NCI-H1105 (cell line): ENCODE measurements around the gene MAPK8.
"Not testable (repeated sequence)": the region's sequence is repeated elsewhere in the genome, so short reads cannot be mapped to it uniquely, and the experiment has no call there.

Source experiments
- DNase-seq: peaks from one replicate; lab custom pipeline; 2025; lab: John Stamatoyannopoulos, UW

Gene MAPK8

DNA sequence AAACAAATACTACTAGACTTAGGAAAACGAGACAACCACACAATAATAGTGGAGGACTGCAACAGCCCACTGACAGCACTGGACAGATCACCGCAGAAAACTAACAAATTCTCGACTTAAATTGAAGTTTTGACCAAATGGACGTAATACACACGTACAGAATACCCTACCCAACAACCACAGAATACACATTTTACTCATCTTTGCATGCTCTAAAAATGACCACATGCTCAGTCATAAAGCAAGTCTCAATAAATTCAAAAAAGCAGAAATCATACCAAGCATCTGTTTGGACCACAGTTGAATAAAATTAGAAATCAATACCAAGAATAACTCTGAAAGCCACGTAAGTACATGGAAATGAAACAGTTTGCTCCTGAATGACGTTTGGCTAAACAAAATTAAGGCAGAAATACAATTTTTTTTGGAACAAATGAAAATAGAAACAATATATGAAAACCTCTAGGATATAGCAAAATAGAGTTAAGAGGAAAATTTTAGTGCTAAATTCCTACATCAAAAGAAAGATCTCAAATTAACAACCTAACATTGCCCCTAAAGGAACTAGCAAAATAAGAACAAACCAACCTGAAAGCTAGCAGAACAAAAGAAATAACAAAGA, 30.6 kb downstream of the MAPK8 start:
- no peak for DNase-seq

DNA sequence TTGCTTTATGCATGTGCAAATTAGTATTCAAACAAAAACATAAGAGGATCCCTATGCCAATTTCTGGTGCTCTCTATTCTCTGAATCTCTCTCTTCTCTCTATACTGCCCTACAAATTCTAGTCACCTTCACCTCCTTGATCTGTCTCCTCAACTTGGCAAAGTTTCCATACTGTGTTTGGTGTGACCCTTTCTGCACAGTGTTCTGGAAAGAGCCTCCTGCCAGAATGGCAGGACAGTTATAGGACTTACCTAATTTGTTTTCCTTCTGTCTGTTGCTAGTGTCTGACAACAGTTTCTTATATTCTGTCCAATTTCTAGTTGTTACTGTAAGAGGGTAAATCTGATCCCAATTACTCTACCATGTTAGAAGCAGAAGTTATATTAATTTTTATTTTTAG, 34.3 kb downstream of the MAPK8 start:
- no peak for DNase-seq

DNA sequence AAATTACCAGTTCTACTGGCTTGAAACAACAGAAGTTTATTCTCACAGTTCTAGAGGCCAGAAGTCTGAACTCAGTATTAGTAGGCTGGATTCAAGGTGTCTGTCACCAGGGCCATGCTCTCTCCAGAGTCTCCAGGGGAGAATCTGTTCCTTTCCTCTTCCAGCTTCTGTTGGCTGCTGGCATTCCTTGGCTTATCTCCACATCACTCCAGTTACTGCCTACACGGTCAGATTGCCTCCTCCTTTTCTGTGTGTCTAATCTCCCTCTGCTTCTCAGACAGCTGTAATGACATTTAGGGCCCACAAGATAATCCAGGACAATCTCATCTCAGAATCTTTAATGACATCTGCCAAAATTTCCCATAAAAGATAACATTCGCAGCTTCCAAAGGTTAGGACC, 36.6 kb downstream of the MAPK8 start:
- no peak for DNase-seq

DNA sequence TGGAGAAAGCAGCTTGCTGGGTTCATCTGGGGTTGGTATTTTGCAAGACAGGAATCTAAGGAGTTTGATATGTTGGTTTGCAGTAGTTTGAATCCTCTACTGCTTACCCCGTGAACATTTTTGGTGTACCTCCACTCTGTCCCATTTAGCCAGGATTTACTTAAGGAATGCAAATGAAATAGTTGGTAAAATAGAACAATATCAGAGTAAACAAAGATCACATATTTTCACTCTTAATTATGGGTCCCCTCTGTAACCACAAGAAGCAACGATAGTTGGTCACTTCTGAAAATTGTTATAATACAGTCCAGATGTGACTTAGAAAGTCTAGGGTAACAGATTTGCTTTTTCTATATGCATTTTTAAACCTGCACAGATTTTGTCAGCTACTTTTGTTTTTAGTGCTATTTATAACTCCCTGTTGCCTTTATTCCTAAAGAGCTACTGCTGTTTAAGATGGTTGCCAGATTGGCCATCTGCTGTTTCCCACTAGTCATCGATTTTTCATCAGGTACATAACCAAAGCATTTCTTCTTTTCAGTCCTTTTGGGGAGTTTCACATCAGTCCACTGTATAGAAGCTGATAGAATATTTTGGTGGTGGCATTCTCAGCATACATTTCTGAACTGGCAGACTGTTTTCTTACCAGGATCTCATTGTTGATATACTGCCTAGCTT, 37.6 kb downstream of the MAPK8 start:
- no peak for DNase-seq

DNA sequence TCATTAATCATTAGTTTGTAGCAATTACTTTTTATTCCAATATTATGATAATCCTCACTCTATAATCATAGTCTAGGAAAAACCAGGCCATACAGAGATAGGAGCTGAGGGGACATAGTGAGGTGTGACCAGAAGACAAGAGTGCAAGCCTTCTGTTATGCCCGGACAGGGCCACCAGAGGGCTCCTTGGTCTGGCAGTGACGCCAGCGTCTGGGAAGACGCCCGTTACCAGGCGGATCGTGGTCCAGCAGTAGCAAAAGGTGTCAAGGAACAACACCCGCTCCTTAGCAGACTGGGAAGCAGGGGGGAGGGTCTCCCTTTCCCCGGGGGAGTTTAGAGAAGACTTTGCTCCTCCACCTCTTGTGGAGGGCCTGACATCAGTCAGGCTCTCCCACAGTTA, 39.8 kb downstream of the MAPK8 start:
- not testable (repeated sequence) for DNase-seq

DNA sequence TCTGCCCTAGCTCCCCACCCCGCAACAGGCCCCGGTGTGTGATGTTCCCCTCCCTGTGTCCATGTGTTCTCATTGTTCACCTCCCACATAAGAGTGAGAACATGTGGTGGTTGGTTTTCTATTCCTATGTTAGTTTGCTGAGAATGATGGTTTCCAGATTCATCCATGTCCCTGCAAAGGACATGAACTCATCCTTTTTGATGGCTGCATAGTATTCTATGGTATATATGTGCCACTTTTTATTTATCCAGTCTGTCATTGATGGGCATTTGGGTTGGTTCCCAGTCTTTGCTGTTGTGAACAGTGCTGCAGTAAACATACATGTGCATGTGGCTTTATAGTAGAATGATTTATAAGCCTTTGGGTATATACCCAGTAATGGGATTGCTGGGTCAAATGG, 41.1 kb downstream of the MAPK8 start:
- not testable (repeated sequence) for DNase-seq

DNA sequence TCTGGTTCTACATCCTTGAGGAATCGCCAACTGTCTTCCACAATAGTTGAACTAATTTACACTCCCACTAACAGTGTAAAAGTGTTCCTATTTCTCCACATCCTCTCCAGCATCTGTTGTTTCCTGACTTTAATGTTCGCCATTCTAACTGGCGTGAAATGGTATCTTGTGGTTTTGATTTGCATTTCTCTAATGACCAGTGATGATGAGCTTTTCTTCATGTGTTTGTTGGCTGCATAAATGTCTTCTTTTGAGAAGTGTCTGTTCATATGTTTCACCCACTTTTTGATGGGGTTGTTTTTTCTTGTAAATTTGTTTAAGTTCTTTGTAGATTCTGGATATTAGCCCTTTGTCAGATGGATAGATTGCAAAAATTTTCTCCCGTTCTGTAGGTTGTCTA, 41.5 kb downstream of the MAPK8 start:
- not testable (repeated sequence) for DNase-seq

DNA sequence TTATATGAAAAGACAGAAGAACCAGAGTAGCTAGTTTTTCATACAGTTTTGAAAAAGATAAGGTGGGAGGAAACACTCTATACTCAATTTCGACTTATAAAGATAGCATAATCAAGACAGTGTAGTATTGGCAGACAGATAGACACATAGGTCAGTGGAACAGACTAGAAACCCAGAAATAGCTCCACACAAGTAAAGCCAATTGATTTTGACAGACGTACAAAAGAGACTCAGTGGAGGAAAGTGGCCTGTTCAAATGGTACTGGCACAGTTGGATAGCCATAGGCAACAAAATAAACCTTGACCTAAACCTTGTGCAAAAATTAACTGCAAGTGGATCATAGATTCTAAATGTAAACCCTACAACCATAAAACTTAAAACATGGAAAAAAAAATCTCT, 46.8 kb downstream of the MAPK8 start:
- DNase-seq = no peak

DNA sequence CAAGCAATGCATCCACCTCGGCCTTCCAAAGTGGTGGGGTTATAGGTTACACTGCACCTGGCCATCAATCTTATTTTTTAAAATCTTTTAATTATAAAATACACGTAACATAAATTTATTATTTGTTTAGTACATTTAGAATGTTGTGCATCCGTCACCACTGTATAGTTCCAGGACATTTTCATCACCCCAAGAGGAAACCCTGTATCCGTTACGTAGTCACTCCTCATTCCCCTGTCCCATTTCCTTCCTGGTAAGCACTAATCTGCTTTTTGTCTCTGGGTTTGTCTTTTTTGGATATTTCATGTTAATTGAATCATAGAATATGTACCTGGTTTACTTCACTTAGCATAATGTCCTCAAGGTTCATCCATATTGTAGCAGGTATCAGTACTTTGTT, 51.2 kb downstream of the MAPK8 start:
- DNase-seq = no peak

DNA sequence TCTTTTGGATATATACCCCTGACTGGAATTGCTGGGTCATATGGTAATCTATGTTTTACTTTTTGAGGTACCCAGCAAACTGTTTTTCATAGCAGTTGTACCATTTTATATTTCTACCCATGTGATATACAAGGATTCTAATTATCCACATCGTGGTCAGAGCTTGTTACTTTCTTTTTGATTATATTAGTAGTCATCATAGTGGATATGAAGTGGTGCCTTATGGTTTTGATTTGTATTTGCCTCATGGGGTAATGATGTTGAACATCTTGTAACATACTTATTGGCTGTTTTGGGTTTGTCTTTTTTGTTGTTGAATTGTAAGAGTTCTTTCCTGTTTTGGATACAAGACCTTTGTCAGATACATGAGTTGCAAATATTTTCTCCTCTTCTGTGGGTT, 51.7 kb downstream of the MAPK8 start:
- DNase-seq = no peak

DNA sequence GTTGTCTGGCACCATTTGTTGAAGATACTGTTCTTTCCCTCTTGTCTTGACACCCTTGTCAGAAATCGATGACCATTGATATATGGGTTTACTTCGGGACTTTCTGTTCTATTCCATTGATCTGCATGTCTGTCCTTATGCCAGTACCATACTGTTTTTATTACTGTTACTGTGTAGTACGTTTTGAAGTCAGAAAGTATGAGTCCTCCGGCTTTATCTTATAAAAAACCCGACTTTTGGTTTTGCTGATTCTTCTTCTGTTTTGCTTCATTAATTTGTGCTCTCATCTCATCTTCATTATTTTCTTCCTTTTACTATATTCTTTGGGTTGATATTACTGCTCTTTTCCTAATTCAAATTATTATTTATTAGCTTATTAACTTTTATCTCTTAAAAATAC, 52.4 kb downstream of the MAPK8 start:
- DNase-seq = no peak

DNA sequence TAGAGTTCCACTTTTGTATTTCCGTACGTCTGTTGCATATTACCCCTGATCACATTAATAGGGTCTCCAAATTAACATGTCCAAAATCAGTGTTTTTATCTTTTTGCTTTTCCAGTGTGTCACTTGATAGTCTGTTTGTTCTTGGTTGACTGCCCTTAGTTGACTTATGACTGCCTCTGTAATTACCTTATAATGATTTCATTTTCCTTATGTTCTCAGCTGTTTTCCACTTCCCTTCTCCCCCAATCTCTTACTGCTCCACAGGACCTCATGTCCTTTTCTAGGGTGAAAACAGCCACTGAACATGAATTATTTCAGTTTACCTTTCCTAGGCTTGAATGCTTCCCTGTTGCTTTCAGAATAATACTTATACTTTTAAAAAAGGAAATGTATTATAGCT, 54.7 kb downstream of the MAPK8 start:
- no peak for DNase-seq

DNA sequence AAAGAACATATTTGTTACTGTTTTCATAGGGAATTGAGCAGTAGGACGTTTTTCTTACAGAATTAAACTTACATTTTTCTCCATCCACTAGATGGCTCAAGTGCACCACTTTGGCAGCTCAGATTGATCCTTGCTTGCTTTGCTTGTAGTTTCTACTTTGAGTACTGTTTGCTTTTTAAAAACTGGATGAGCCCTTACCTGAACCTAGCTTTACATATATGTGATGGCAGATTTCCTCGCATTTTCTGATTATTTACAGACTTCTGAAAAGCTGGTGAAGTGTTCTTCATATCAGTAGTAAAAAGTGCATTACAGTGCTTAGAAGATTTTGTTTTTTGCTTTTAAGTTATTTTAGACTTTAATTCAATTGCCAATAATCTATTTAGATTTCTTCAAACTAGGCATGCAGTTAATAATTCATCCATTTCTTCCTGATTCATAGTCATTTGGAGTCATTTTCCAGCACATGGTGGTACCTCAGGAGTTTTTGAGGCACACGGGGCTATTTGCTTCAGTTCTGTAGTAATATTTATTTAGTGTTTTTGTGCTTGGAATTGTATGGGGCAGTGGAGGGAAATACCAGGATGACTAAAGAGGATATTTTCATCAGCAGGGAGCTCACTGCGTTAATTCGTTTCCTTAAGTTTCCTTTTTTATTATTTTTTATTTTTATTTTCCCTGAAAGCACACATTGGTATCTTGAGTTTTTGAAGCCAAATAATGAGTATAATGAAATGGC, 57.3 kb downstream of the MAPK8 start:
- DNase-seq = peak; percentile 7

DNA sequence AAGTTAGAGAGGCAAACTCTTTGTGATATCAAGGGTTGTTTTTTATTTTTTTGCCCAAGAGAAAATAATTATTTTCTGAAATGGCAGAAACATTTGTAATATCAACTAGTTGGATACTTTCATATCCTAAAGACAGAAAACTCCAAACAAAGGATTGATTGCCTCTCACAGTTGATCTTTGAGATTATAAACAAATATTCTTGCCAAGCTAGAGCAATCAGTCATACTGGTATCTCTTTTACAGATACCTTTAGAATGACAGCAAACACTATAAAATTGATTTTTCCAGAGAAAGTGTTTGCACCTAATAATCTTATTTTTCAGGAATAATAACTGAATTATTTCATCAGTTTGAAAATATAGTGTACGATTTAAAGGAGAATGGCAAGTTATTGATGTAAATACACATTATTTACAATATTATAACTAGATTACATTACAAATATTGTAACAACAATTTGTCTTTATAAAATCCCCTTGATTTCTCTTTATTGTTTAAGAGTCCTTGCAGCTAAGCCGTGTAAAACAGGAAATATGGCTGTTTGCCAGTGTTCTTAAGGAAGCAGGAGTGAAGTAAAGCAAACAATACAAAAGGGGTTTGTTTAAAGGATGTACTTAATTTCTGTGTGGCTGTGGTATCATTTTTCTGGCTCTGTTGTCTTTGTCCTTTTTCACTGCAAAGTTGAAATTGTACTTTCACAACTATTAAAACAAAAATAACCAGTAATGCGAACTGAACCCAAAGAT, 58.4 kb downstream of the MAPK8 start:
- peak; percentile 19 for DNase-seq

DNA sequence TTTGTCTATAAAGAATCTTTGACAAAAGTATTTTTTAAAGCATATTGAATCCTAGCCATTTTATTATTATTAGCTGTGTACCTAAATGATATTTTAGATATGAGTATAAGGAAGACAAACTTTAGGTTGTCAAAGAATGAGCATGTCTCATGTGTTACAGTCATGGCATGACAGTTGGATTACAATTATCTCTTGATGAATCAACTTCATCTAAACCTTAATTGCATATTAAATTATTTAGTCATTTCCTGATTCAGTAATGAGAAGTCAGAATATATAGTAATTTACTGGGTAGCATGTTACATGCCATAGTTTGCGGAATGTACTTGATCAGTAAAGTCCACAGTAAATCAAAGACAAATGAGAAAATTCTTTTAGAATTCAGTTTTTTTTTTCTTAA, 59.2 kb downstream of the MAPK8 start:
- DNase-seq = no peak

DNA sequence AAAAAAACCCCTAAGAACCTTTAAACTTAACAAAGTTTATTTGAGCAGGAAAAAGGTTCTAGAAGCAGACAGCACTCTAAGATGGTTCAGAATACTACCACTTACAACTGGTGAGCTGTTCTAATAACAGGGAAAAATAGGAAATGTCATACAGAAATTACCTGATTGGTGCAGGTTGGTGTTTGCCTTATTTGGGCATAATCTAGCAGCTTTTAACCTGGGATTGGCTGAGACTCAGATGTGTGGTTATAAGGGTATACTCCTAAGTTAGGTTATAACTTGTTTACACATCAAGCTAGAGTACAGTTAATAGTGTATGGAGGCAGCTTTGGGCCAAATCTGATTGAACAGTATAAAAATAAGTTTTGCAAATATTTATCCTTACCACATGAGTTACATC, 59.8 kb downstream of the MAPK8 start:
- no peak for DNase-seq

DNA sequence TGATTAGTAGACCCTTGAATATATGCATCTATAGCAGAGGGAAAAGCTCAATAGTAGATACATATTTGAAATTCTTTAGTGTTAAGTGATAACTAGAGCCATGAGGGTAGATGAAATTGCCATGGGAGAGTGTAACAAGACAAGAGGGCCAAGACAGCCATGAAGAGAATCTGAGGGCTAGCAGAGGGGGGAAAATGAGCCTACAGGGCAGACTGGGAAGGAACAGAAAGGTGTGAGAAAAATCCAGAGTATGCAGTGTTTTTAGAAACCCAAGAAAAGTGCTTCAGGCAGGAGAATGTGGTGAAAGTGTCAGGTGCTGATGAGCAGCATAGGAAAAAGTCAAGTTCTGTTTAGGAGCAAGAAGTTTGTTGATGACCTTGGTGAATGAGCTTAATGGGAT, 63.0 kb downstream of the MAPK8 start:
- no peak for DNase-seq

DNA sequence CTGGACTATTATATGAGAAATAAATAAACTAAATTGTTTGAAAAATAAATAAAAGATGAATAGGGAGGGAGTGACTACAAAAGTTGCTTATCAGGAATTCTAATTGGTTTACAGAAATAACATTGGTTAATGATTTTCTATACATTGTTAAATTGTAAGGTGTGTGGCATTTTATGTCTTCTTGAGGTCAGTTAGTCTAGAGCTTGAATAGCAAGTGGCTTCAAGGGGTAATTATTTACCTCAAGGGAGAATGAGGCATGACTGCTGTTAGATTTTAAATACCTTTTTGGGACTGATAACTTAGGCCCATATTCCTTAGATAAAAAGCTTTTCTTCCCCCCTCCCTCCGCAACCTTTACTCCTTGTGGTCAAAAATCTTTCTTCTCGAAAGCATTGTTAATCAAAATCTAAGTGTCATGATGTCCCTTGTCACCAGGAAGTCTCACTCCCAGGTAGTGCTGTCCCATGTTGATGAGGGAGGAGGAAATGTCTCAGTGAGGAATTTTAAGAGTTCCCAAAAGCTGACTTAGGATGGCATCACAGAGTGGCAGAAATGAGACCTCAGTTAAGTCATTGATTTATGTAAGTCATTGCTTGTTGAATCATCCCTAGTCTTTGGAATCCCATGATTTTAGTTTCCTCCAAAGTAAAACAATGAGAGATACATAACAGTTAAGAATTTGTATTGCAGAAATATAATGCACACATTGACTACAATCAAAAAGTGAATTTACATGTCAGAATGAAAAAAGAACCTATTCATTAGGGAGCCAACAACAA, 71.5 kb downstream of the MAPK8 start:
- DNase-seq = no peak

DNA sequence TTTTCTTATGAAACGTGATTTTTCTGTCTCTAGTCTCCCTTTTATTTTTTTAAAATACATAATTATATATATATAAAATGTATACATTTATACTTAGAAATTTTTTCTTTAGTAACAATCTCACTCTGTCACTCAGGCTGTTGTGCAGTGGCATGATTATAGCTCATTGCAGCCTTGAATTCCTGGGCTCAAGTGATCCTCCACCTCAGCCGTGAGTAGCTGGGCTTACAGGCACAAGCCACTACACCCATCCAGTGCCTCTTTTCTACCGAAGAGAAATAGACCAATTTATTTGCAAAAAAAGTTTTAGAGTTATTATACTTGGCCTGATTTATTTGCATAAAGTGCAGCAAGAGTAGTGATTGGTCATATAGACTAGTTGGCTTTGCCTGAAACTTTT, 72.2 kb downstream of the MAPK8 start:
- DNase-seq = no peak

DNA sequence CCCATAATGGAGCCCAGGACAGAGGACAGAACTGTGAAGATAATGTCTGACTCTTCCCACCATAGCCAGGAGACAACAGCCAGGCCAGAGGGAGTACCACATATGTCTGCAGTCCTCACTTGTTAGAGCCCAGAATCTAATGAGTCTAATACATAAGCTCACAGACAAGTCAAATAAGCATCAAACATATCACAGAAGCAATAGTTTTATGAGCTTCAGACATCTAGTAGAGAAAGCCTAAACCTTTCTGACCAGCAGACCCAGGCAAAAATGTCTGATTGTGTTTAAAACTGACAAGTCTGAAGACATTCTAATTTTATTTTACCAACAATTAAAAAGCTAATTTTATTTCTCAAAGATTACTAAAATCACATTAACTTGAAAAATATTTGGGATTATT, 75.5 kb downstream of the MAPK8 start:
- no peak for DNase-seq

DNA sequence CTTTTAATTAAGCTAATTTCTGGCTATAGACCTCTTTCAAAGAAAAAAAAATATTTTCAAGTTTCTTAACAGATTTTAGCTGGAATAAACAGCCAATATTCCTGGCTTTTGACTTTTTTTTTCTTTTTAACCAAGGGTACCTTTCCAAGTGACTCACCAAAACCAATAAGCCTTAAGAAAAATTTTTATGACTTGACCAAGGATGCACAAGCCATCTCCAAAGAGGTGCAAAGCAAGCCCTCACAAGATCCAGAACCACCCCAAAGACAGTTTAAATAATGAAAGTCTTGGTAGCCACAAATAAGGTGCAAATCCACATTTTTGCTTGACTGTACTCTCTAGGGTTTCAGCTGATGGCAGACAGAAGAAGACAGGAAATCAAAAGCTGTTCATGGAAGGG, 76.5 kb downstream of the MAPK8 start:
- no peak for DNase-seq

DNA sequence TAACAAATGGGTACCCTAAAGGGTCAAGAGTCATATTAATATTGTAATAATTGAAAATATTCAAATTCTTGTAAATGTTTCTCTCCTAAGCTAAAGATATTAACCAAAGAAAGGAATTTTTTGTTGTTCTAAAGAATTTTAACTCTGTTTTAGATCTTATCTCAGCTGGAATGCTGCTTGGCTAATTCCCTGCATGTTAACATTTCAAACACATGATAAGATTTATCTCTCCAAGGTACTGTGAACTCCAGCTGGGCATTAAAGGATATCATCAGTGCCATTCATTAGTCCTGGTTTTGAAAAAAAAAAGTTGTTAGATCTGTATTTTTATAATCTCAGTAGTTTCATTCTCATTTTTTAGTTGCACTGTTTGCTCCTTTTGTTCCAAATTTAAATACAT, 76.9 kb downstream of the MAPK8 start:
- no peak for DNase-seq
